CD4-positive, alpha-beta T cell treated with Interleukin-2 at 100 ng/mL for 4 hours (primary cell): ENCODE data around the gene PARP11.

Source experiments
- DNase-seq: peaks from one replicate; pipeline ENCODE4 v3.0.0-alpha.2; 2020; ENCODE audit warnings: low spot score

PARP11 gene

DNA sequence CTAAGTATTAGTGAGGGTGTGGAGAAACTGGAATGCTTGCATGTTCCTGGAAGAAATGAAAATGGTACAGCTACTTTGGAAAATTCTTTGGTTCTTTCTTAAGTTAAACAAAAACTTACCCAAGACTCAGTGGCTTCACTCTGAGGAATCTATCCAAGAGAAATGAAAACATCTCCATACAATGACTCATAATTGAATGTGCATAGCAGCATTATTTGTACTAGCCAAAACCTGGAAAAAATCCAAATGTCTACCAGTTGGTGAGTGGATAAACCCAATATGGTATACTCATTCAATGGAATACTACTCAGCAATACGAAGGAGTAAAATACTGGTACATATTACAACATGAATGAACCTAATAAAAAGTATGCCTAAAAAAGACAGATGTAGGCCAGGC is 102.3 kb downstream of the PARP11 start:
- DNase-seq = no peak

DNA sequence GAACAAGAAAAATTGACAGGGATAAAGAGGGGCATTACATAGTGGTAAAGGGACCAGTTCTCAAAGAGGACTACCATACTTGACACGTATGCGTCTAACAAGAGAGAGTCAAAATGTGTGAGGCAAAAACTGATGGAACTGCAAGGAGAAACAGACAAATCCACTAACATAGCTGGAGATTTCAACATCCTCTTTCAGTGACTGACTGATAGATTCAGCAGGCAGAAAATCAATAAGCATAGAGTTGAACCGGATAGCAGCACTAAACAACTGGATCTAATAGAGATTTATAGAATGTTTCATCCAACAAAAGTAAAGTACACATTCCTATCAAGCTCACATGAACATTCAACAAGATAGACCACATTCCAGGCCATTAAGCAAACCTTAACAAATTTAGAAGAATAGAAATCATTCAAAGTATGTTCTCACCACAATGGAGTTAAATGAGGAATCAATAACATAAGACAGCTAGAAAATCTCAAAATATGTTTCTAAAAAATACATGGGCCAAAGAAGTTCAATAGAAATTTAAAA is 104.2 kb downstream of the PARP11 start:
- no peak for DNase-seq

DNA sequence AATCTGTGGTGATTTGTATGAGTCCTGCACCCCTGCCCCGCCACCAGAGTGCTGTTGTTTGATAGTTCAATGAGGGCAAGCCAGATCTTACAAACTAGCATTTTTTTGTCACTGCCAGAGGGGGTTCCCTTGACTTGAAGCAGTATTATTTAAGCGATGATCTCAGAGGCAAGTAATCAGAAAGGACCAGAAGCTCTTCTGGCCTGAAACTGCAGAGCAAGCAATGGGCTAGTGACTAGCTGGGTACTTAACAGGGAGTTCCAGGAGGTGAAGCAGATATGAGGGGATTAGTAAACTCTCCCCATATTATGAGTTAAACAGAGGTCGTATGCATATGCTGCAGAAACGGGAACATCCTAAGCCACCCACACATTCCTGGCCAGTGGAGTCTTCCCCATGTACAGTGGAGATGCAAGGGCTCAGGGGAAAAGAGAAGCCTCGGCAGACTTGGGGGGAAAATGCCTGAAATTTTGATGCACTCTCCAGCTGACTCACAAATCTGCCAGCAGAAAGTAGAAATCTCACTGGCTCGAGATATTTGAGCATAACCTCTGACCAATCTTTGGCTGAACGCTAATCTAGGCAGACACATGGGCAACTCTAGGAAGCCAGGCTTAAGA is 112.0 kb downstream of the PARP11 start:
- DNase-seq = no peak

DNA sequence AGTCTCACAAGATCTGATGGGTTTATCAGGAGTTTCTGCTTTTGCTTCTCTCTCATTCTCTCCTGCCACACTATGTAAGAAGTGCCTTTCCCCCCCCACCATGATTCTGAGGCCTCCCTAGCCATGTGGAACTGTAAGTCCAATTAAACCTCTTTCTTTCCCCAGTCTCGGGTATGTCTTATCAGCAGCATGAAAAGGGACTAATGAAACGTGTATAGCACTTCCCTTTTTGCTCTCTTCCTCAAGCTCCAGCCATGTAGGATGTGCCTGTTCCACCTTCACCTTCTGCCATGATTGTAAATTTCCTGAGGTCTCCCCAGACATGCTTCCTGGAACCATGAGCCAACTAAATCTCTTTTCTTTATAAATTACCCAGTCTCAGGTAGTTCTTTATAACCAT is 113.3 kb downstream of the PARP11 start:
- DNase-seq = no peak
